HL-60 (cell line): Measurements from ENCODE around the gene GTF3C1.

Source experiments
- CTCF ChIP-seq: IDR thresholded peaks from one replicate; pipeline ENCODE4 v1.5.1; 2011; ENCODE audit warnings: low read length, control low read depth, inconsistent platforms; ENCODE audit not compliant: insufficient read depth
- REST ChIP-seq: IDR thresholded peaks from 2 replicates; pipeline ENCODE4 v1.6.1; 2012; ENCODE audit warnings: low read depth; ENCODE audit not compliant: insufficient replicate concordance

GRCh38 chr16:27480761-27481160 is 69.0 kb downstream of the GTF3C1 start:
- TF ChIP-seq REST (no peak), CTCF (no peak)
